GM19328 (cell line): Measurements from ENCODE around the gene HOXA6.

Source experiments
- ATAC-seq: cut with Tn5 transposase; IDR thresholded peaks from one replicate; pipeline ENCODE4 v1.9.1; 2021; ENCODE audit warnings: mild to moderate bottlenecking, moderate library complexity; ENCODE audit not compliant: unreplicated experiment

Gene HOXA6

GRCh38 chr7:27147199-27148030 is at the start of gene HOXA6:
Gene HOXA6 (minus strand): TSS chr7:27147774. CDS start chr7:27147749, 25 bp downstream.
- no peak for ATAC-seq

- no peak for ATAC-seq
These were observed 48.8 kb upstream of the HOXA6 start for GRCh38 chr7:27196287-27196767.

GRCh38 chr7:27194686-27195379 is 47.3 kb upstream of the HOXA6 start:
- no peak for ATAC-seq

- ATAC-seq = no peak
These were observed 46.4 kb upstream of the HOXA6 start for GRCh38 chr7:27194002-27194352.

- ATAC-seq = no peak
These were observed 45.9 kb upstream of the HOXA6 start for GRCh38 chr7:27193335-27194001.

GRCh38 chr7:27192546-27193334 is 45.2 kb upstream of the HOXA6 start:
- no peak for ATAC-seq

- no peak for ATAC-seq
These were observed 44.4 kb upstream of the HOXA6 start for GRCh38 chr7:27191833-27192545.

GRCh38 chr7:27191161-27191731 is 43.7 kb upstream of the HOXA6 start:
- ATAC-seq = no peak

- ATAC-seq = no peak
These were observed 42.6 kb upstream of the HOXA6 start for GRCh38 chr7:27189997-27190748.

GRCh38 chr7:27189295-27189996 is 41.9 kb upstream of the HOXA6 start:
- no peak for ATAC-seq

- ATAC-seq = no peak
These were observed 41.1 kb upstream of the HOXA6 start for GRCh38 chr7:27188386-27189294.

GRCh38 chr7:27187475-27188385 is 40.2 kb upstream of the HOXA6 start:
- ATAC-seq = no peak

- ATAC-seq = no peak
These were observed 39.3 kb upstream of the HOXA6 start for GRCh38 chr7:27186668-27187474.

- ATAC-seq = no peak
These were observed 38.5 kb upstream of the HOXA6 start for GRCh38 chr7:27185854-27186667.
